Right ventricle myocardium inferior (tissue), 1 donor: ENCODE data around the gene IL1A. TPM values are rescaled to one million over a fixed set of nuclear protein-coding genes. Genes with fewer than 3 reads are reported as not detected.
A peak's percentile ranks its signal among the peaks of the same experiment; 100 is the strongest.

Source experiments
- ATAC-seq: fragments of 200-7000 bp; cut with Tn5 transposase; one replicate; pipeline ENCODE4 v1.9.1; 2020; ENCODE audit warnings: mild to moderate bottlenecking, moderate library complexity
- DNase-seq: peaks from one replicate; pipeline ENCODE4 v3.0.0; 2021; ENCODE audit errors: missing footprints
- intact Hi-C: fragments of 100-400 bp; cut with DNase I; formaldehyde crosslinking; loops from one replicate; pipeline ENCODE4 v1.11.0; 2022
- total RNA-seq: library from RNA; stranded (reverse); fragmentation: NEBNext Ultra II Directional; extraction: Animal tissue kit (Norgen Biotek cat#: 25700); gene quantifications from one replicate; pipeline ENCODE4 v1.2.1, GENCODE V29; 2021
- donor health status: DM: no; HTN: yes; CAD: no; lungs with severe emphysema.

Gene IL1A
- total RNA-seq, 1 donor from 2014 or later, result not detected

GRCh38 chr2:112820343-112820742 is 36.0 kb upstream of the IL1A start:
- no peak for DNase-seq
- no peak for ATAC-seq
- intact Hi-C loops, result no loop called here

- intact Hi-C loops, result no loop called here
- ATAC-seq, result no peak
- DNase-seq, result no peak
These were observed 34.8 kb upstream of the IL1A start for GRCh38 chr2:112819081-112819480.

DNA sequence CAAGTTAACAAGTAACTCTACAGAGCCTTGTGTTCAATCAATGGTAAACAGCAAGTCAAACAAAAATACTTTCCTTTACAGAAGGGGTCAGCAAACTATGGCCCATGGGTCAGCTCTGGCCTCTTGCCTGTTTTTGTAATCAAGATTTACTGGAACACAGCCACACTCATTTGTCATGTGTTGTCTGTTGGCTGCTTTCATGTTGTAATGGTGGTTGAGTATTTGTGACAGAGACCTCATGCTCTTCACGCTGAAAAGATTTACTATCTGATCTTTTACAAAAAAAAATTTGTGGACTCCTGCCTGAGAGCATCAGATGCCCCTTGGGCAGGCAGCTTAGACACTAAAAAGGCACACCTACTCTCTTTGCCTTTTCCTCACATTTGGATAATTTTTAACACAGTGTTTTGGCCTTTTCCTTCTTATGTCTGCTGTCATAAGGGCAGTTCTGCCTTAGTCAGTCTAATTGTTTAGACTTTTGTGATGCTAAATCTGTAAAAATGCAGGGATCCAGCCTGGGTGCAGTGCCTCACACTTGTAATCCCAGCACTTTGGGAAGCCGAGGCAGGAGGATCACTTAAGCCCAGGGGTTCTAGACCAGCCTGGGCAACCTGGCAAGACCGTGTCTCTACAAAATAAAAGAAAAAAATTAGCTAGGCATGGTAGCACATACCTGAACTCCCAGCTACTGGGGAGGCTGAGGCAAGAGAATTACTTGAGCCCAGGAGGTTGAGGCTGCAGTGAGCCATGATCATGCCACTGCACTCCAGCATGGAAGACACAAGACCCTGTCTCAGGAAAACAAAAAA is 34.0 kb upstream of the IL1A start:
- DNase-seq, result no peak
- no peak for ATAC-seq
- intact Hi-C loops, result no loop called here

DNA sequence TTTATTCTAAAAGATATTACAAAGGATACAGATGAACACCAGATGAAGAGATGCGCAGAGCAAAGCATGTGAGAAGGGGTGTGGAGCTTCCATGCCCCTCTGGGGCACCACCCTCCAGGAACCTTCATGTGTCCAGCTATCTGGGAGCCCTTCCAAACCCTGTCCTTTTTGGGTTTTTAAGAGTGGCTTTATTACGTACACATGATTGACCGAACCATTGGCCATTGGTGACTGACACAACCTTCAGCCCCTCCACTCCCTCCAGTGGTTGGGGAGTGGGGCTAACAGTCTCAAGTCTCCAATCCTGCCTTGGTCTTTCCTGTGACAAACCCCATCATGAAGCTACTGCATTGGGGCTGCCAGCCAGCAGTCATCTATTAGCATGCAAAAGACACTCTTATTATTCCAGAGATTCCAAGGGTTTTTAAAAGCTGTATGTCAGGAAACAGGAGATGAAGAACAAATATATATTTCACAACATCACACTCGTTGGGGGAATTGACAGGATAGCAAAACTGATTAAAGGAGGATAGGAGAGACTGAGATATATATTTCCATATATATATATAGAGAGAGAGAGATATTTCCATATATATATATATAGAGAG is 32.9 kb upstream of the IL1A start:
- intact Hi-C loops, result no loop called here
- no peak for DNase-seq
- no peak for ATAC-seq

DNA sequence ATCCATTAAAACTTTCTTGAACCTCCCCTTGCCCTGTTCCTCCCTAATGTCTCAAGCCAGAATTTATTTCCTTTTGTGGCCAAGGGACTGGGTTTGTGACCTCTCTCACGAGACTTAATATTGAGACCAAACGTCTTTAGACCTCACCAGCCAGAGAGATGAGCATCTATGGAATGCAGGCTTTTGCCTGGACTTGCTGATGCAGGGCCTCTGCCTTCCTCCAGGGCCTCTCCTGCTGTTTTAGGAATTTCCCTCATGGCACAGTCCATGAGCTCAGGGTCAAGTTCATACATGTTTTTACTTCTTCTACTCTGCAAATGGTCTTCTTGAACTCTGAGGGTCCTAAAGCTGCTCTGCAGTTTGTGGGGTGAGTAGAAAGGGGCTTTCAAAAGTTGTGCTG is 30.0 kb upstream of the IL1A start:
- intact Hi-C loops, result no loop called here
- ATAC-seq, result no peak
- DNase-seq, result no peak

DNA sequence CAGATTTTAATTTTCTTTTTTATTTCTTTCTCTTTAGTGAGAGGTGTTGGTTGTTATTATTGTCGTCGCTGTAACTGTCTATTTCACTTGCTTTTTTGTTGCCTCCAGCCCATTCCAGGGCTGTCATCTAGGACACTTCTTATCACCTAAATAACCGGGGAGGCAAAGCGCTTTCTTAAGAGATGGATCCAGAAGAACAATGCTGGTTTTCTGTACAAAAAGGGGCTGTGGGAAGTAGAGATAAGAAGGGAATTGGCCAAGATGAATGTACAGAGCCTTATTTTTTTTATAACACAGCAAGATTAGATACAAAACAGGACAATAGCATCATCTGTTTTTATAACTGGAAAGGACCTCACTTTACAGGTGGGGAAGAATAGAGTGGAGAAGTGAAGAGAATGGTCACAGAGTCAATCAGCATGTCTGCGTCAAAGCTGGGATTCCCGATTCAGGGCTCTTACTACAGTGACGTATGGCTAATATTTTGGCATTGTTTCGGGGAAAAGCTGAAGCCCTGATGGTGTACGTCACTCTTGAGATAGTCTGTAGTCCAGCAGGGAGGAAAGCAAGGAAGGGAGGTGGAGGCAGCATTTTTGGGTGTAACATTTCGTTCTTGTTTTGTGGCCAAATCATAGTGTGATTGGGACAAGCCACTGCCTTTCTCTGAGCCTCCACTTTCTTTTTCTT is 29.1 kb upstream of the IL1A start:
- ATAC-seq, result no peak
- intact Hi-C loops, result no loop called here
- DNase-seq, result no peak

DNA sequence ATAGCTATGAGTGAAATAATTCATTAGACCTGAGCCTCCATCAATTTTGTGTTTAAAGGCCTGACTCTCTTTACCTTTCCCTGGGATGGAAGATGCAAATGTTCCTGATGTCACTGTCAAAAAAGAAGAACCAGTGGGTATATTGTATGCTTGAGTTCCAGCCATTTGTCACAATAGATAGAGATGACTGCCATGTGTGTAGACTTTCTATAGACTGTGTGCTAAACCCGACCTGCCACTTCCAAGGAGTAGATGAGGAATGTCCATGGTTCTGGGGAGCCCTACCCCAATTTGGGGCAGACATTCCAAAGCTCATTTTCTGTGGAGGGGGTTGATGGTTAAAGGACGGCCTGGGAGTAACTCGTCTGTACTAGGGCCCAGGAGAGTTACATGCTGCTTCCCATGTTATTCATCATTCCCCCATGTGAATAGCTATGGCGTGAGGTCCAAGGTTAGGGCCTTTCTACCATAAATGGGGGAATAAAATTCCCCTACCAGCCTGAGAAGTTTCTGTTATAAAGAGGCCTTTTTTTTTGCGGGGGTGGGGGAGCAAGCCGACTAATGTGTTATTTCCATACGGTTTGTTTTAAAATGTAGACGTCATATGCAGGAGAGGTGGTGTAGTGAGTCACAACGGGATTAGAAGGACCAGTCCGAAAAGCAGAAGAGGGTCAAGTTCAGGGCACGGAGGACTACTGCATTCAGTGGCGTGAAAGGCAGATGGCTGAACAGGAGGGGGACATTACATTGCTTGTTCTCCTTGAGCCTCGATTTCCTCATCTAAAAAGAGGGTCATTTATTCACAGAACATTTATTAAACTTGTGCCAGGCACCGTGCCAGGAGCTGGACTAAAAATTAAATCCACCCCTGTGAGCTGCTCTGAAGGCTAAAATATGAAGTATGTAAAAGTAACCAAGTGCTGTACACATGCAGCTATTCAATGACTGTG is 28.3 kb upstream of the IL1A start:
- ATAC-seq, result no peak
- DNase-seq, result no peak
- intact Hi-C loops, result loop anchor here (1.0 kb wide), 1 partner anchor 57 kb away; no protein-coding TSS in a partner anchor

- intact Hi-C loops, result loop anchor here (1.0 kb wide), 1 partner anchor 57 kb away; no protein-coding TSS in a partner anchor
- peak; percentile 28 for ATAC-seq
- no peak for DNase-seq
These were observed 27.6 kb upstream of the IL1A start for GRCh38 chr2:112811841-112812306.

GRCh38 chr2:112811276-112811831 is 27.1 kb upstream of the IL1A start:
- DNase-seq (no peak), ATAC-seq (peak; percentile 3)
- intact Hi-C loops, result no loop called here

GRCh38 chr2:112809112-112809511 is 24.8 kb upstream of the IL1A start:
- ATAC-seq (no peak), DNase-seq (no peak)
- intact Hi-C loops, result no loop called here

DNA sequence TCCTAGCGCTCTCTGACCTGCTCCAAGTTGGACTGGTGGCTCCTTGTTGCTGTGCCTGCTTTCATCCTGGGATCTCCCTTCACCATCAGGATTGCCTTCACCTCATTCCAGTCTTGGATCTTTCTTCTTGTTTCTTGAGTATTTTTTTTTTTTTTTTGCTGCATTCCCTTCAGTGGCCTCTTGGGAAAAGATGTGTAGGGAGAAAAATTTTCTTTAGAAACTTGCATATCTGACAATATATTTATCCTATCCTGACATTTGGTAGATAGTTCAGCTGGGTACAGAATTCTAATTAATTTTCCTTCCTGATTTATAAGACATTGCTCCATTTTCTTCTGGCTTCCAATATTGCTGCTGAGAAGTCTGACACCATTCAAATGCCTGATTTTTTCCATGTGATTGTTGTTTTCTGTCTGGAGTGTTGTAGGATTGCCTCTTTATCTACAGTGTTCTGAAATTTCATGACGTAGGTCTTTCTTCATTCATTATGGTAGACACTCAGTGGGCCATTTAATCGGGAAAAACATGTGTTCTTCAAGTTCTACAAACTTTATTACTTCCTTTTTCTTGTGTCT is 23.0 kb upstream of the IL1A start:
- intact Hi-C loops, result no loop called here
- no peak for ATAC-seq
- DNase-seq, result no peak

- intact Hi-C loops, result no loop called here
- no peak for DNase-seq
- no peak for ATAC-seq
These were observed 21.2 kb upstream of the IL1A start for GRCh38 chr2:112805542-112805941.

DNA sequence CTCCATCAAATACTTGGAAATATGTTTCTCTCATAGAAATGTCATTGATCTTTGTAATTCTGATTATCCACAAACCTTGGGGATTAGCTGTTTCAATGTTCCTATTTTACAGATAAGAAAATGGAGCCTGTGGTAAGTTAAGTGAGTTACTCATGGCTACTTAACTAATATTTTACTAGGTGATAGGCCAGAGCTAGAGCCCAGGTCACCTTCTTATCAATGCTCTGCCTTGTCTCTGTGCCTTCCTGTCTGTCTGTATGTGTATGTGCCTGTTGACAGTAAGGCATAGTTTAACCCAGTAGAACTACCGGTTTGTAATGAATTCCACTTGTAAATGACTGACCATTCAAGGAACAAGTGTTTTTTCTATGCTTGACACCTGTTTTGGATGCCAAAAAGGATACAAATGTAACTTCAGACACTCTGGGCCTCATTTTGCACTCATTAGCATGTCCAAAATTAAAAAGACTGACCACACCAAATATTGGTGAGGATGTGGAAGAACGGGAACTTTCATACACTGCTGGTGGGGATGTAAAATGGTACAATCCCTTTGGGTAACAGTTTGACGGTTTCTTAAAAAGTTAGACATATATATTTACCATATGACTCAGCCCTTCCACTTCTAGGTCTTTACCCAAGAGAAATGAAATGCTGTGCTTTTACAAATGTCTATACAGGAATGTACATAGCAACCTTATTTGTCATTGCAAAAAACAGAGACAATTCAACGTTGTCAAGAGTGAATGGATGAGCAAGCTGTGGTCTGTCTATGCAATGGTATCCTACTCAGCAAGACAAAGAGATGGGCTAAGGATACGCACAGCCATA is 19.6 kb upstream of the IL1A start:
- DNase-seq (no peak), ATAC-seq (no peak)
- intact Hi-C loops, result no loop called here

GRCh38 chr2:112800881-112801583 is 16.7 kb upstream of the IL1A start:
- intact Hi-C loops, result no loop called here
- ATAC-seq, result no peak
- DNase-seq, result no peak

DNA sequence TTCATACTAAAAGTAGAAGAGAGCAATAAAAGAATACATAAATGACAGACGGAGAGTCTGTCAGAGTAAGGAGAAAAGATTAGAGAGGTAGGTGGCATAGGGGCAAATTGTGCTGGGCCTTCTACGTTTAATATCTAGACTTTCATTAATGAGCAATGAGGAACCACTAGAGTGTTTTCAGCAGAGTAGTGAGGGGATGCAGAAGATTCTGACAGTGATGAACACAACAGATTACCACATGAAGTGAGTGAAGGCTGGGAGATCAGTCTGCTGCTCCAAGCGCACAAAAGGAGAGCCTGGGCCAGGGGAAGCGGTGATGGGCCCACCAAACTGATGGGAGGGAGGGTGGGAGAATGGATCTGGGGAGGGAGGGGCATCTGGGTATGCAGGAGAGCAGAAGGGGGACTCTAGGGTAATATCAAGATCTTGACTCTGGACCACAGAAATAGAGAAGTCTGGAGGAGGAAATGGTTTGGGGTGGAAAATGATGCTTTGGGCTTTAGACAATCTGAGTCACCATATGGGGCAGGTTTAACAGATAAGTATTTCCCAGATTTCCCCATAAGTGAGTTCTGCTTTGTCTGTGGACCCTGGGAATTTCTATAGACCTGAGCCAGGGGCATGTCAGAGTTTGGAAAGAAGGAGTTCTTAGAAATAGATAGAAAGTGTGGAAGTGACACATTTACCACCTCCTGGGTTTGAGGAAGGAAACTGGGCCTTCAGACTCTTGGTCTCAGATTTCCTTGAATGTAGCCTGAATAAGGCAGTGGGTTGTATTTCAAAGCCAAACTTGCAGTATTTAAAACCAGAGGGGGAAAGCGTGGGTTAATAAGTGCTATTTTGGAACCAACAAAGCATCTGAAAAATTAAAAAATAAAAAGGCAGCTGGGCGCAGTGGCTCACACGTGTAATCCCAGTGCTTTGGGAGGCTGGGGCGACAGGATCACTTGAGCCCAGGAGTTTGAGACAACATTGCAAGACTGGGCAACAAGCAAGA is 15.0 kb upstream of the IL1A start:
- ATAC-seq (no peak), DNase-seq (no peak)
- intact Hi-C loops, result no loop called here

DNA sequence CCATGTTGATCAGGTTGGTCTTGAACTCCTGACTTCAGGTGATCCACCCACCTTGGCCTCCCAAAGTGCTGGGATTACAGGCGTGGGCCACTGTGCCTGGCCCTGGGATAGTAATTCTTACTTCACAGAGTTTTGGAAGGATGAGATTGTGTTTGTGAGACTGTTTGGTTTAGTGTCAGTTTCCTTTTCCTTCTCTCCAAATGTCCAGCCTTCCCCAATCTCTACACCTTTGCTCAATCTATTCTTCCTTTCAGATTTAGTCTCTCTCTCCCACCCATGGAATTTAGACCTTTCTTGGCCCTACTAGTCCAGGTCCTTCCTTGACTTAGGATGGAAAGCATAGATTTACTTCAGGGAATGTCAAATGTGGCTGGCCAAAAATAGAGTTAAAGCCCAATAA is 12.2 kb upstream of the IL1A start:
- ATAC-seq (no peak), DNase-seq (no peak)
- intact Hi-C loops, result no loop called here
